22Rv1 (cell line): ENCODE results near the gene ZIC2.

Source experiments
- H3K27ac ChIP-seq: fragments of 450-650 bp; 2 replicates; pipeline ENCODE4 v1.5.1; 2017
- CTCF ChIP-seq: fragments of 450-650 bp; IDR thresholded peaks from 2 replicates; pipeline ENCODE4 v1.5.1; 2017; ENCODE audit warnings: mild to moderate bottlenecking
- ZFX ChIP-seq: fragments of 450-650 bp; IDR thresholded peaks from 2 replicates; pipeline ENCODE4 v1.6.1; 2017; ENCODE audit warnings: antibody characterized with exemption, borderline replicate concordance

Gene ZIC2

GRCh38 chr13:99975626-99976025, 6.0 kb upstream of the ZIC2 start:
- H3K27ac ChIP-seq: no peak overlapping the region
- TF ChIP-seq CTCF (no peak), ZFX (no peak)

- TF ChIP-seq ZFX (no peak), CTCF (no peak)
- no peak overlapping the region for H3K27ac ChIP-seq
These were observed 5.0 kb upstream of the ZIC2 start for GRCh38 chr13:99976575-99976974.

GRCh38 chr13:99977334-99977911, 4.2 kb upstream of the ZIC2 start:
- H3K27ac ChIP-seq: no peak overlapping the region
- no peak for TF ChIP-seq ZFX
- TF ChIP-seq CTCF: no peak

GRCh38 chr13:99977912-99978798, 3.4 kb upstream of the ZIC2 start:
- TF ChIP-seq ZFX (no peak), CTCF (no peak)
- H3K27ac ChIP-seq: no peak overlapping the region

GRCh38 chr13:99978799-99979452, 2.7 kb upstream of the ZIC2 start:
- no peak overlapping the region for H3K27ac ChIP-seq

GRCh38 chr13:99979453-99980200, 2.0 kb upstream of the ZIC2 start:
- peak overlapping the region; percentile 94 for H3K27ac ChIP-seq
- no peak for TF ChIP-seq CTCF
- TF ChIP-seq ZFX: no peak

More at GRCh38 chr13:99978799-99979452, 2.7 kb upstream of the ZIC2 start:
- TF ChIP-seq ZFX (no peak), CTCF (no peak)
